Stimulated activated CD4-positive, alpha-beta T cell treated with anti-CD3 and anti-CD28 coated beads, TNF-alpha, amount 100 ng/mL, for 4 hours (primary cell): Measurements from ENCODE around the gene PRPF19.

Experiments used
- DNase-seq, 3 experiments: peaks; one replicate each; pipeline ENCODE4 v3.0.0-alpha.2; 2020; ENCODE audit warnings: low read depth in 3 of 3

The PRPF19 gene

DNA sequence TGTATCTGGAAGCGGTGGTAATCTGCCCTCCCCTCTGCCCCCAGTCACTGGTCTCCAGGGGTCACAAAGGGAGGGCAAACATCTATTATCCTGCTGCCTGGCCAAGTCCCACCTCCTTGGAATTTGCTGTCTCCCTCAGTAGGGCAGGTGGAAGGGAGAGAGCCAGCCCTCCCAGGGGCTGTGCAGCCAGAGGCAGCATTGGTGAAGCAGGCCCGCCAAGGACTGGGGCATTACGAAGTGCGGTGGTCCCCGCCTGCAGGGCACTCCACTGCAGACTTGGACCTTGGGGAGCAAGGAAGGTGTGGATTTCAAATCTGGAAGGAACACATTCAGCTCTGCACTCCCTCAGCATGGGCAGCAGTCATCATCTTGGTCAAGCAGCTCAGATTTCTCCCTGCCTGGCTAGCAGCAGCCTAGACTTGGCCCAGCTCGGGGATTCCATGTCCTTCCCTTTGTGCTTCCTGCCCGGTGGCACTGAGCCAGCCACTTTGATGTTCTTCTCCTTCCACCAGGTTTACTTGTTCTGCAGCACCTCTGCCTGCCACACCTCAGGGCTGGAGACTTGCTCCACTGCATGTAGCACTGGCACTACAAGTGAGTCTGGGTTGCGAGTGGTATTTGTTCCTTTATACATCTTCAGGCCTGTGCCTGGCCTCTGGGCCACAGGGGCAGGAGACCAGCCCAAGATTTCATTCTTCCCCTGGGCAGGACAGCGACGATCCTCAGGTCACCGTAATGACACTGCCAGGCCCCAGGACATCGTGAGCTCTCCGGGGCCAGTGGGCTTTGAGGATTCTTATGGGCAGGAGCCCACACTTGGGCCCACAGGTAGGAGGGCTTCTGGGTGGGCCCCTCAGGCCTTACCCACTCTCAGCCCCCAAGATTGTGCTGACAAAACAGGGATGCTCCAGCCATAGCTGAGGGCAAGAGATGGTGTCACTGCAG, 31.7 kb downstream of the PRPF19 start:
- DNase-seq = no peak

DNA sequence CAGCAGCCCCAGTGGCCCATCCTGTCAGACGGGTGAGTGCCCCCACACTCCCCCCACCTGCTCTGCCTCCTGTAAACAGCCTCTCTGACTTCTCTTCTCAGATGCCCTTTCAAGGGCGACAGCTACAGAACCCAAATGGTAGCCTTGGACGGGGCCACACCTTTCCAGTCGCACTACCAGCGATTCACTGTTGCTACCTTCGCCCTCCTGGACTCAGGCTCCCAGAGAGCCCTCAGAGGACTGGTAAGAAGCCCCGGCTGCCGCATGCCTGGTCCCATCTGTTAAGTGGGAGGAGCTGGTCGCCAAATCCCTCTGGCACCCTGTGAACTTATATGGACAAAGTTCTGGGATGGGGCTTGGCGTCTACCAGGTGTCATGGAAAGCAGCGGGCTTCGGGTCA, 32.9 kb downstream of the PRPF19 start:
- DNase-seq = no peak

DNA sequence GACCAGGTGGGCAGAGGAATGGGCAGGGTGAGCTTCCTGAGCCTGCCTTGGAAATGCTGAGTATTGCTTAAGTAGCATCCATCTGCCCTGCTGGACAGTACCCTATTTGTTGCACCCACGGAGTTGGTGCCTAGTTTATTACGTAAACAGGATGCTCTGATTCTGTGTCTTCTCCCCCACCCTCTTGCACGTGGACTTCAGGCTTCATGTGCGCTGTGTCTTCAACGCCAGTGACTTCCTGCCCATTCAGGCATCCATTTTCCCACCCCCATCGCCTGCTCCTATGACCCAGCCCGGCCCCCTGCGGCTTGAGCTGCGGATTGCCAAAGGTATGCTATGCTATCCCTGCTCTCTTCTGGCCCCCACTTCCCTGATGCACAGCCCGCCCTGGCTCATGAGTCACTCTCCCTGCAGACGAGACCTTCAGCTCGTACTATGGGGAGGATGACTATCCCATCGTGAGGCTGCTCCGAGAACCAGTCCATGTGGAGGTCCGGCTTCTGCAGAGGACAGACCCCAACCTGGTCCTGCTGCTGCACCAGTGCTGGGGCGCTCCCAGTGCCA, 33.3 kb downstream of the PRPF19 start:
- no peak for DNase-seq

DNA sequence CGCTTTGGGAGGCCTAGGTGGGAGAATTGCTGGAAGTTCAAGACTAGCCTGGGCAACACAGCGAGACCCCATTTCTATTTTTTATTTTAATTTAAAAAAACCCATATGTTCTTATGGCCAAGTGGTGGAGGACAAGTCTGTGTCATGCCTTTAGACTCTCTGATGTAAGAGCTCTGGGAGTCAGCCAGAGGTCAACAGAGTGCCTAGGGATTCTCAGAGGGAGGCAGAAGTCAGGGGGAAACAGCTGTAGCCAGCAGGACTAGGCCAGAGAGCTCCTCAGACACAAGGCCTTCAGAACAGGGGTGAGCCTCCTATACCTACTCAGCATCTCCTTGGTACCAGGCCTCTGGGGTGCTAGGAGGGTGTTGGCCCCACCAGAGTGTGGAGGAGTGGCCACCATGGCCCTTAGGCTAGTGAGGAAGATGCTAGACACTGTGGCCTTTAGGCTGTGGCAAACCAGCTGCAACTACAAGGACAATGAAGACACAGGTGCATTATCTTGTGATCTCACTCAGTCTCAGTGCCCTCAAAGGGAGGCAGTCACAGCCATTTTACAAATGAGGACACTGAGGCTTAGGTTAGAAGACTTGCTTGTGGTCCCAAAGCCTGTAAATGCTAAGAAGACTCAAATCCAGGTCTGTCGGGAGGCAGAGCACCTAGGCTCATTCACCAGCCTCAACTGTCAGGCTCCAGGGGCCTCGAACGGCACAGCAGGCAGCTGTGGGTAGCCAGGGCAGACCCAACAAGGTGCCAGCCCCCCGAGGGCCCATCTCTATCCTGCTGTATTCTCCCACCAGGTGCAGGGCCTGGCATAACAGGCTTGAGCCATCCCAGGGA, 34.0 kb downstream of the PRPF19 start:
- DNase-seq = no peak

DNA sequence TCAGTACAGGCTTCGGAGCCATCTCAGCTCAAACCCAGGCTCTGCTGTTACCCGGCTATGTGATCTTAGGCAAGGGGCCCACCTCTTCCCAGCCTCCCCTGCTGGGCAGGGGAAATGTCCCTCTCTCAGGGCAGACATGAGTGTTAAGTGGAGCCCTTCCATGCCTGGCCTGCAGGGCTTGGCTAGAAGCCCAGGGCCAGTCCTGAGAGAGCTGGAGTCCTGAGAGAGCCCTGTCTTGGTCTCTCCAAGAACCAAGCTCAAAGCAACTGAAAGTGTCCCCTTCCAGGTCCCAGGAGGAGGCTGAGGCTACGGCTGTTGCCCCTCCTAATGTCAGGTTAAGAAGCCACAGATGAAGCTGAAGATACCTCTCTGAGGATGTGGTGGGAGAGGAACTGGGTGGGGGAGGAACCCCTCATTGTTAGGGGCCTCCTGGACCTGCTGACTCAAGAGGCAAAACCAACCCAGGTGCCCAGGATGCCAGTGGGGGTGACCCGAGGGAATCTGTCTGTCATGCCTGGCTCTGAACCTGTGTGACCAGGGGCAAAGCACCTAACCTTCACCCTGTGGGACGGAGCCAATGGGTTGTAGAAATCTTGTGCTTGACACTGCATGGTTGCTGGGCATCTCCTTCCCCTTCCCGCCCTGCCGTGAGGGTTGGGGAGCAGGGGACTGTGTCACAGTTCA, 34.9 kb downstream of the PRPF19 start:
- DNase-seq = no peak

DNA sequence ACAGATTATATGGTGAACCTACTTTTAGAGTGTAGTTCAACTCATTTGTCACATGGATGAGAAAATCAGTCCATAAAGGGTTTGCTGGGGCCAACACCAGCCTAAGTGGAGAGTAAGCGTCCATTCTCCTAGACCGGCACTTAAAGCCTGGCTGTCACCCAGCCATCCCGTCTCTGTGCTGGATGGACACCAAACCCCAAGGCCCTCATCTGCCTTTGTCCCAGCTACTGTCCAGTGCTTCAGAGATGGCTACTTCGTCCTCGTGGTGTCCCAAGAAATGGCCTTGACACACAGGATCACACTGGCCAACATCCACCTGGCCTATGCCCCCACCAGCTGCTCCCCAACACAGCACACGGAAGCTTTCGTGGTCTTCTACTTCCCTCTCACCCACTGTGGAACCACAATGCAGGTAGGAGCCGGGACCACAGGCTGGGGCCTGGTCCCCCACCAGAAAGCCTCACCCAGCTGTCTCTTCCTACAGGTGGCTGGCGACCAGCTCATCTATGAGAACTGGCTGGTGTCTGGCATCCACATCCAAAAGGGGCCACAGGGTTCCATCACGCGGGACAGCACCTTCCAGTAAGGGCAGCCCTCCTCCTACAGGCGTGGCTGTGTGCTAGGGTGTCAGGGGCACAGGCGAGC, 35.5 kb downstream of the PRPF19 start:
- no peak for DNase-seq

DNA sequence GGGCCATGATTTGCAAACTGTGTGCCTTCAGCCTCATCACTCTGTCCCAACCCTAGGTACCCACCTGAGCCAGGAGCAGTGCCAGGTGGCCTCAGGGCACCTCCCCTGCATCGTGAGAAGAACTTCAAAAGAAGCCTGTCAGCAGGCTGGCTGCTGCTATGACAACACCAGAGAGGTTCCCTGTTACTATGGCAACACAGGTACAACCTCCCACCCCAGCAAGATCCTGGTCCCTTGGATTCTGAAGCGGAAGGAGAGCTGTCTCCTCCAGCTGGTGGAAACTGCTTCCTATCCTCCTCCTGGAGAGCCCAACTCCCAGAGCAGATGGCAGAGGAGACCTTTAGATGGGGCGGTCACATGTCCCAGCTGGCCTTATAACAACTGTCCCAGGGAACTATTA, 36.1 kb downstream of the PRPF19 start:
- DNase-seq = no peak

DNA sequence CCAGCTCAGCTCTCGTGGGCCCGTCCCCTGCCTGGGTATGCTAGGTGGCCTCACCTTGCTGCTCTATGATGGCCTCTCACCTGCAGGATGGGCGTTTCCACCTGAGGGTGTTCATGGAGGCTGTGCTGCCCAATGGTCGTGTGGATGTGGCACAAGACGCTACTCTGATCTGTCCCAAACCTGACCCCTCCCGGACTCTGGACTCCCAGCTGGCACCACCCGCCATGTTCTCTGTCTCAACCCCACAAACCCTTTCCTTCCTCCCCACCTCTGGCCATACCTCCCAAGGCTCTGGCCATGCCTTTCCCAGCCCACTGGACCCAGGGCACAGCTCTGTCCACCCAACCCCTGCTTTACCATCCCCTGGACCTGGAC, 36.9 kb downstream of the PRPF19 start:
- DNase-seq = no peak

DNA sequence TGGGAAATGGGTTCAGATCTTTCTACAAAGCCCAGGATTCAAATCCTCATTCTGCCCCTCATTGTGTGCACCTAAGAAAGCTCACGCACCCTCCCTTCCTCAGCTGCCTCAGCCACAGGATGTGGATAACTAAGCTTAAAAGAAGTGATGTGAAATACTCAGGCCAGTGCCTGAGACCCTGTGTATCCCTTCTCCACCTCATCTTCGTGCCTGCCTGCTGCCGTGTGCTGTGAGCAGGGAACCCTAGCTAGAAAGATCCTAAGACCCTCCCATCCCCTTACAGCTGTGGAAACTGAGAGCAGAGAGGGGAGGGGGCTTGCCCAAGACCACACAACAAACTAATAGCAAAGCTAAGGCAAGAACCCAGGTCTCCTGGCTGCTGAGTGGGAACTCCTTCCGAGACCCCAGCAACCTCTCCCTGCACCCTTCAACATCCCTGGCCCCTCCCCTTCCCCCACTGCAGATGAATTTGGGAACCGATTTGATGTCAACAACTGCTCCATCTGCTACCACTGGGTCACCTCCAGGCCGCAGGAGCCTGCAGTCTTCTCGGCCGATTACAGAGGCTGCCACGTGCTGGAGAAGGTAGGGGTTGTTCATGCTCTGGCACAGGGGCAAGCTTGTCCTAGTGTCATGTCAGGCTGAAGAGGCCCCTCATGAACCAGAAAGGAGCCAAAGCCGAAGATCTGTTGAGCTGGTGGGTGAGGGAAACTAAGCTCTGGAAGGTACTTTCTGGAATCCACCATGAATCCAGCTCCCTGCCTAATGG, 37.5 kb downstream of the PRPF19 start:
- DNase-seq = no peak

DNA sequence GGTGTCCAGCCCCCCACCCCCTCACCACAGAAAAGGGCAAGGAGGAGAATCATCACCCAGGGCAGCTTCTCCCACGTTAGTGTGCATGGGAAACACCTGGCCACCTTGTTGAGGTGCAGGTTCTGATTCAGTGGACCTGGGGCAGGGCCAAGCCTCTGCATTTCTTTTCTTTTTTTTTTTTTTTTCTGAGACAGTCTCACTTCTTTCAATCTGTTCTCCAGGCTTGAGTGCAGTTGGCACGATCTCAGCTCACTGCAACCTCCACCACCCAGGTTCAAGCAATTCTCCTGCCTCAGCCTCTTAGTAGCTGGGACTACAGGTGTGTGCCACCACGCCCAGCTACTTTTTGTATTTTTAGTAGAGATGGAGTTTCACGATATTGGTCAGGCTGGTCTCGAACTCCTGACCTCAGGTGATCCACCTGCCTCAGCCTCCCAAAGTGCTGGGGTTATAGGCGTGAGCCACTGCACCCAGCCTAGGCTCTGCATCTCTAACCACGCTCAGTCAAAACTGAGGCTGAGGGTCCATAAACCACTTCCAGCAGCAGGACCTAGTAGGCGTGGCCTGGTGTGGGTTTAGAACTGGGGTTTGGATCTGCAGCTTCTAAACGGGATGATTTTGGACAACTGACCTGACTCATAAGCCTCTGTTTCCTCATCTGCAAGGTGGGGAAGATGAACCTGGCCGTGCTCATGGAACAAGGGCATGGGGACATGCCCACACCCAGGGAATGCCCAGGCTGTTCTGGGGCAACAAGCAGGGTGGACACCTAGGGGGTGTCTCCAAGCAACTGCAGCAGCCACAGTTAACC, 38.3 kb downstream of the PRPF19 start:
- no peak for DNase-seq

DNA sequence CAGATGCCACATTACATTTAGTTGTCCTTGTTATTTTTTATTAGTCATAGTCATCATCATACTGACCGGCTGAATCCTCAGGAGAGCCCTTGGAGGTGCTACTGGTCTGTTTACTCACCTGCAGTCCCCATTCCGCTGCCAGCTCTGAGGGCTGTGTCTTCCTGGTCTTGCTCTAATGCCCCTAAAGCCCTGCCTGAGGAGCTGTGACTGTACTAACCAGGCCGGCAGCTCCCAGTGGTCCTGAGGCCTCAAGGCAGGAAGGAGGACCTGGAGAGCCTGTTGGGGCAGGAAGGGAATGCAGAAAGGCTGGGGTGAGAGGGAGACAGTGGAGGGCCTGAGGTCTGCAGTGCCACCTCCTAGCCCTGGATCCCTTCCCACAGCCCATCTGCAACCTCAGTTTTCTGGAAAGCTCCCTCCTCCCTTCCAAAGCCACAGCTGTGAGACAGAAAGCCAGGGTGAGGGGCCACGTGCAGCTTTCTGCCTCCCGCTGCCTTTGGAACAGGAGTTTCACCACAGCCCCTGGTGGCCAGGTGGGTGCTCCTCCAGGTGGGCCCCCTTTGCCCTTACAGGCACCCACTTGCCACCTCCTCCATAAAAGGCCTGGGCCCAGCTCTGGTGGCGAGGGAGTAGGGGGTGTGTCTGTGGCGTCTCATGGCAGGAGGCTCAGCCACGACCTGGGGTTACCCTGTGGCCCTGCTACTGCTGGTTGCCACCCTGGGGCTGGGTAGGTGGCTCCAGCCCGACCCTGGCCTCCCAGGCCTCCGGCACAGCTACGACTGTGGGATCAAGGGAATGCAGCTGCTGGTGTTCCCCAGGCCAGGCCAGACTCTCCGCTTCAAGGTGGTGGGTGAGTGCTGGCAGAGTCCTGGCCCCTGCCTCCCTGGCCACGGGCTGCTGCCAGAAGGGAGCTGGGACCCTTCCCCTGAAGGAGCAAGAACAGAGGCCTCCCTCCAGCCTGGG, 39.2 kb downstream of the PRPF19 start, which contains the start of gene ZP1:
TSS of gene ZP1 (plus strand) at position 632 of the 960 bp plus-strand sequence. CDS start at position 652, 20 bp downstream.
- no peak for DNase-seq

DNA sequence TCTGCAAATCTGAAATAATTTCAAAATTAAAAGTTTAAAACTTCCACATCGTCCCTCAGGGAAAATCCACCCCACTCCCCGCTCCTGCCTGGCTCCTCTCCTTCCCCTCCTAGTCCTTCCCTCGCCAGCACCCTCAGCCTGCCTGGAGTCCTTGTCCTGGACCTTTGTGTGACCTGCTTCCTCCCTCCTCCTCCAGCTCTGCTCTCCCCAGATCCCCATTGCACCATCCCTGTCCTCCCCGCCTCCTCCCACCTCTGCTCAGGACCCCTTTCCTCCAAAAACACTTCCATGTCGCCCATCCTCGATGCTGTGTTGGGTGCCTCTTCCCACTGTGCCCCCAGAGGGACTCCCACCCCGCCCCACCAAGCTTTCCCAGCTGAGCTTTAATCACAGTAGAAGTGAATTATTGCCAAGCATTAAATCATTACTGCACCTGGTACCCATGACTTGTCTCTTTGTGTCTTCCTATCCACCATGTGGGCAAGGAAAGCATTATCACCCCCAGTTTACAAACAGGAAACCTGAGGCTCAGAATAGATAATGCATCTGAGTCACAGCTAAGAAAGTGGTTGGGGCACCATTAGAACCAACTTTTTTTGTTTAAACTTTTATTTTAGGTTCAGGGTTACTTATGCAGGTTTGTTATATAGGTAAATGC, 41.4 kb downstream of the PRPF19 start:
- DNase-seq = no peak

DNA sequence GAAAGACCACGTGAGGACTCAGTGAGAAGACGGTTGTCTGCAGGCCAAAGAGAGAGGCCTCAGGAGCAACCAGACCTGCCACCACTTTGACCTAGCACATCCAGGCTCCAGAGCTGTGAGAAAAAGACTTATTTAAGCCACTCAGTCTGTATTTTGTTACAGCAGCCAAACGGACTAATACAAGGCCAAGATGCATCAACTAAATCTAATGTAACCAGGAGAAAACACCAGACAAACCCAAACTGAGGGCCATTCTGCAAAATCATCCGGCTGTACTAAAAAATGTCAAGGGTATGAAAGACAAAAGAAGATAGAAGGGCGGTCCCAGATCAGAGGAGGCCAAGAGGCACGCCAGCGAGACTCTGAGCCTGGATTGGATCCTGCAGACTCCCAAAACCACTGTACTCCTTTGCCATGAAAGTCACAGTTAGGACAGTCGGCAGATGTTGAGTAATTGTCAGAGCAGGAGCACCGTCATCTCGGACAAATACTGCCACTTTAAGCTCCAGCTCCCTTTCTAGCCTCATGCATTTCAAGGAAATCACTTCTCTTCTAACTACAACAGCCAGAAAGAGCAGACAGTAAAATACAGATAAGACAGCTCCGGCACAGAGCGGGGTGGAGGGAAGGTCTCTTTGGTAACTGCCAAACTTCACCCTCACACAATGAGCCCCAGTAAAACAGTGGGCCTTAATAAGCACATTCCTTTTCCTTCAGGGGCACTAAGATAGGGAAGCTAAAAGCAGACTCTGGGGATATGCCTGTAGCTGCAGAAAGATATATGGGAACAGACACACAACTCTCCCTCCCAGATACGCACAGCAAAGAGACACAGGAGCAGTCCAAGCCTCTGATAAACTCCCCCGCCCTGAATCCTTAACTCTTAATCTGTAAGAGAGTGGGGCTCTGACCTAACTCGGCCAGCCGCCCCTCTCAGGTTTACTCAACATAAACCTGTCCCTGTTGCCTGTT, 42.5 kb downstream of the PRPF19 start:
- DNase-seq = no peak

DNA sequence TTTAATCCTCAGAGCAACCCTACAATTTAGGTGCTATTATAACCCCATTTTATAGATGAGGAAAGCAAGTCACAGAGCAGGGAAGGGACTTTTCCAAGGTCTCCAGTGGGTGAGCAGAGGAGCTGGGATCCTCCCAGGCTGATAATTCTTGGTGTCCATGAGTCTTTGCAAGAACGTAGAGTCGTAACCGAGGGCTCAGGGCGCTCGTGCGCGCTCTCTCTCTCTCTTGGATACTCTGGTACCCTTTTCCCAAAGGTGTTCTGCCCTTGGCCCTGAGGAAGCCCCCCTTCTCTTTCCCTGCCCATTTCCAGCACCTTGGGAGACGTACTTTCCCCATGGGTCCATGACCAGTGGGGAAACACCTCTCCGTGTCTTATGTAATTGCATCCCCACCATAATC, 44.2 kb downstream of the PRPF19 start:
- no peak for DNase-seq

DNA sequence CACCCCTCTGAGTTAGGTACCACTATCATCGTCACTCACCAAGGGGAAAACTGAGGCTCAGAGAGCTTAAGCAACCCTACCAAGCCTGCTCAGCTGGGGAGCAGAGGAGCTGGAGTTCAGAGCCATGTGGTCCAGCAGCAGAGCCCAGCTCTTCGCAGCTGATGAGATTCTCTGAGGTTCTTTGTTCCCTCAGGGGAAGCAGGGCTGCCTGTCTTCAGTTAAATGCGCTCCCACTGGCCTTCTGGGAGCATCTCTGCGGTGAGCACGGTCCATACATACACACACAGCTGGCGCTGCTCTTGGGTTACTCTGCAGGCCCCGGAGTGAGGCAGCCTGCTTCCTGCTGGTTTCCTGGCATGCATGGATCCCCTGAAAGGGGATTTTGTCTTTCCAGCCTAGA, 45.4 kb downstream of the PRPF19 start:
- no peak for DNase-seq

DNA sequence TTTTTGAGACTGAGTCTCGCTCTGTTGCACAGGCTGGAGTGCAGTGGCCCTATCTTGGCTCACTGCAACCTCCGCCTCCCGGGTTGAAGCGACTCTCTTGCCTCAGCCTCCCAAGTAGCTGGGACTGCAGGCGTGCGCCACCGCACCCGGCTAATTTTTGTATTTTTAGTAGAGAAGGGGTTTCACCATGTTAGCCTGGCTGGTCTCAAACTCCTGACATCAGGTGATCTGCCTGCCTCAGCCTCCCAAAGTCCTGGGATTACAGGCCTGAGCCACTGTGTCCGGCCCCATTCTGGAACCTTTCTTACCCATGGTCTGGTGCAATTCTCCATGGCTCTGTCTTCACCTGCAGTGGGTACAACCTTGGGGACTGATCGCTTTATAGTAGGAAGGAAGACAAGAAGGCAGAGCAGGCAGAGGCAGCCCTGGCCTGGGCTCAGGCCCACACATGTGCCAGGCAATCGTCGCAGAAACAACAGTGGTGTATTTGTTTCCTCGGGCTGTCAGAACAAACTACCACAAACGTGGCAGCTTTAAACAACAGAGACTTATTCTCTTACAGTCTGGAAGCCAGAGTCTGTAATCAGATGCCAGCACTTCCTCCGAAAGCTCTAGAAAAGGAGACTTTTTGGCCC, 46.7 kb downstream of the PRPF19 start:
- no peak for DNase-seq
